Gastroesophageal sphincter (tissue), 4 donors: ENCODE results near the gene CLSTN1. TPM values are rescaled to one million over a fixed set of nuclear protein-coding genes. Genes with fewer than 3 reads are reported as not detected.

Source experiments
- ATAC-seq: fragments of 150-250 bp; one replicate; pipeline ENCODE4 v1.9.1; 2016; ENCODE audit warnings: mild to moderate bottlenecking, moderate library complexity
- H3K27ac ChIP-seq, 4 donors: fragments of 200-600 bp; sonication (generic) in 3 of 4; 1 replicate in 3 of 4; 2 replicates in 1 of 4; pipeline ENCODE4 v1.5.1; 2016 to 2019
- H3K27me3 ChIP-seq: fragments of 200-600 bp; sonication (generic); one replicate; pipeline ENCODE4 v1.5.1; 2019
- H3K36me3 ChIP-seq, 2 donors: fragments of 200-600 bp; sonication (generic); one replicate each; pipeline ENCODE4 v1.5.1; 2019; ENCODE audit warnings: control low read depth in 1 of 2
- H3K4me1 ChIP-seq, 3 donors: fragments of 200-600 bp; sonication (generic); 1 replicate in 2 of 3; 2 replicates in 1 of 3; pipeline ENCODE4 v1.5.1; 2016 to 2019; ENCODE audit warnings: control low read depth in 2 of 3
- H3K4me3 ChIP-seq, 2 donors: fragments of 200-600 bp; sonication (generic); one replicate each; pipeline ENCODE4 v1.5.1; 2019; ENCODE audit warnings: mild to moderate bottlenecking in 1 of 2, moderate library complexity in 1 of 2
- H3K9me3 ChIP-seq, 3 donors: fragments of 200-600 bp; sonication (generic); one replicate each; pipeline ENCODE4 v1.5.1; 2017 to 2019; ENCODE audit warnings: control low read depth in 2 of 3
- CTCF ChIP-seq, 4 experiments: fragments of 200-600 bp in 2 of 4; fragments of 450-650 bp in 2 of 4; sonication (generic) in 1 of 4; IDR thresholded peaks; one replicate each; pipeline ENCODE4 v1.5.1; 2017 to 2019; ENCODE audit warnings: antibody characterized with exemption in 4 of 4, mild to moderate bottlenecking in 2 of 4, moderate library complexity in 2 of 4
- EP300 ChIP-seq: sonication (generic); formaldehyde crosslinking; IDR thresholded peaks from one replicate; pipeline ENCODE4 v1.6.1; 2017; ENCODE audit warnings: antibody characterized with exemption, mild to moderate bottlenecking
- POLR2A ChIP-seq, 2 donors: fragments of 450-650 bp; IDR thresholded peaks; one replicate each; pipeline ENCODE4 v1.6.1; 2017; ENCODE audit warnings: antibody characterized with exemption in 2 of 2, mild to moderate bottlenecking in 2 of 2, moderate library complexity in 1 of 2
- POLR2AphosphoS5 ChIP-seq: sonication (generic); formaldehyde crosslinking; IDR thresholded peaks from one replicate; pipeline ENCODE4 v1.6.1; 2017; ENCODE audit warnings: antibody characterized with exemption
- WGBS, 2 donors: methylation state at CpG; one replicate each; pipeline ENCODE4 v1.1.5; 2018; ENCODE audit warnings: low coverage in 1 of 2; 5-methylcytosine and 5-hydroxymethylcytosine counted together
- total RNA-seq, 4 donors: library from RNA; depleted of rRNA; stranded (reverse); fragments of >200 nt; gene quantifications; one replicate each; pipeline ENCODE4 v1.1.0, GENCODE V29; 2016

Gene CLSTN1
- total RNA-seq, 4 donors from 2014 or later: 45.1 to 95.4 (median 58.7) TPM

GRCh38 chr1:9824702-9825089 is 931 bp upstream of the CLSTN1 start:
- ATAC-seq: no peak
- Histone ChIP-seq H3K27me3 (no peaks in the 10 kb centered on the region), H3K36me3 (no peaks in the 10 kb centered on the region), H3K4me3 (peak overlapping the region; percentile 83 to 89), H3K9me3 (no peaks in the 10 kb centered on the region), H3K4me1 (peaks cover 0 to 53% (median 12%) of the 10 kb centered on the region in 3 donors), H3K27ac (peak overlapping the region; percentile 92 to 97 (median 96))
- TF ChIP-seq EP300: no peak
- TF ChIP-seq CTCF (IDR thresholded peaks at IDR 0.05): no peak
- TF ChIP-seq POLR2A (IDR thresholded peaks at IDR 0.05): no peak
- TF ChIP-seq POLR2AphosphoS5: no peak
- 40 to 49% methylated on average over 2 to 3 of the region's 12 CpGs for WGBS, 2 donors

- H3K36me3 ChIP-seq: no peaks in the 10 kb centered on the region
- no peaks in the 10 kb centered on the region for H3K9me3 ChIP-seq
- no CpG with 5 or more reads among the region's 40 CpGs for WGBS, 2 donors
- no peak for TF ChIP-seq EP300
- TF ChIP-seq CTCF (IDR thresholded peaks at IDR 0.05): no peak
- TF ChIP-seq POLR2A (IDR thresholded peaks at IDR 0.05): peak; percentile 49 to 66
- peaks cover 0 to 53% (median 12%) of the 10 kb centered on the region in 3 donors for H3K4me1 ChIP-seq
- H3K27ac ChIP-seq: peak overlapping the region; percentile 93 to 97 (median 96)
- H3K27me3 ChIP-seq: no peaks in the 10 kb centered on the region
- H3K4me3 ChIP-seq: peak overlapping the region; percentile 83 to 89
- ATAC-seq: peak; percentile 37
These were observed 147 bp downstream of the CLSTN1 start for GRCh38 chr1:9823693-9823942.

GRCh38 chr1:9822897-9823692 is 670 bp downstream of the CLSTN1 start:
- Histone ChIP-seq H3K4me1 (peaks cover 0 to 53% (median 12%) of the 10 kb centered on the region in 3 donors), H3K27ac (peak overlapping the region; percentile 93 to 97 (median 96)), H3K4me3 (peak overlapping the region; percentile 83 to 89), H3K27me3 (no peaks in the 10 kb centered on the region), H3K36me3 (no peaks in the 10 kb centered on the region), H3K9me3 (no peaks in the 10 kb centered on the region)
- 0% methylated on average over 1 to 2 of the region's 71 CpGs for WGBS, 2 donors
- no peak for ATAC-seq
- TF ChIP-seq POLR2A (IDR thresholded peaks at IDR 0.05): no peak
- no peak for TF ChIP-seq POLR2AphosphoS5
- no peak for TF ChIP-seq EP300
- no peak for TF ChIP-seq CTCF (IDR thresholded peaks at IDR 0.05)

GRCh38 chr1:9822490-9822889 is 1.3 kb downstream of the CLSTN1 start:
- 4 to 6% methylated on average over 8 of the region's 8 CpGs for WGBS, 2 donors
- H3K9me3 ChIP-seq: no peaks in the 10 kb centered on the region
- TF ChIP-seq CTCF (IDR thresholded peaks at IDR 0.05): no peak
- TF ChIP-seq POLR2A (IDR thresholded peaks at IDR 0.05): no peak
- no peak for TF ChIP-seq POLR2AphosphoS5
- TF ChIP-seq EP300: no peak
- H3K27me3 ChIP-seq: no peaks in the 10 kb centered on the region
- no peaks in the 10 kb centered on the region for H3K36me3 ChIP-seq
- H3K4me3 ChIP-seq: peak overlapping the region; percentile 83 to 89
- no peak for ATAC-seq
- peaks cover 0 to 56% (median 12%) of the 10 kb centered on the region in 3 donors for H3K4me1 ChIP-seq
- peak overlapping the region in 2 of 4 donors; percentile 97 for H3K27ac ChIP-seq

- Histone ChIP-seq H3K36me3 (no peaks in the 10 kb centered on the region), H3K9me3 (no peaks in the 10 kb centered on the region), H3K4me1 (peaks cover 0 to 64% (median 12%) of the 10 kb centered on the region in 3 donors), H3K27me3 (no peaks in the 10 kb centered on the region), H3K4me3 (no peak overlapping the region), H3K27ac (no peak overlapping the region)
- TF ChIP-seq POLR2A (IDR thresholded peaks at IDR 0.05) (no peak), EP300 (no peak), CTCF (IDR thresholded peaks at IDR 0.05) (no peak), POLR2AphosphoS5 (no peak)
- 74 to 87% methylated on average over 4 of the region's 4 CpGs for WGBS, 2 donors
- ATAC-seq: no peak
These were observed 2.1 kb downstream of the CLSTN1 start for GRCh38 chr1:9821710-9822109.
